Sigmoid colon (tissue), 7 donors: ENCODE data around the gene RNF166. TPM values are rescaled to one million over a fixed set of nuclear protein-coding genes. Genes with fewer than 3 reads are reported as not detected.

ENCODE experiments used
- DNase-seq: peaks from one replicate; pipeline ENCODE4 v3.0.0-alpha.2; 2019
- H3K27ac ChIP-seq, 4 donors: fragments of 200-600 bp; sonication (generic); one replicate each; pipeline ENCODE4 v1.5.1; 2016 to 2019; ENCODE audit warnings: mild to moderate bottlenecking in 1 of 4
- H3K27me3 ChIP-seq, 3 donors: fragments of 200-600 bp; sonication (generic); one replicate each; pipeline ENCODE4 v1.5.1; 2019; ENCODE audit warnings: mild to moderate bottlenecking in 1 of 3
- H3K36me3 ChIP-seq, 4 donors: fragments of 200-600 bp; sonication (generic); one replicate each; pipeline ENCODE4 v1.5.1; 2016 to 2019
- H3K4me1 ChIP-seq, 4 donors: fragments of 200-600 bp; sonication (generic); one replicate each; pipeline ENCODE4 v1.5.1; 2017 to 2019
- H3K4me3 ChIP-seq, 4 donors: fragments of 200-600 bp; sonication (generic); one replicate each; pipeline ENCODE4 v1.5.1; 2017 to 2019; ENCODE audit warnings: mild to moderate bottlenecking in 2 of 4, moderate library complexity in 1 of 4
- H3K9me3 ChIP-seq, 4 donors: fragments of 200-600 bp in 3 of 4; sonication (generic) in 3 of 4; one replicate each; pipeline versions ENCODE4 v1.5.1 to v1.6.1; 2013 to 2019
- CTCF ChIP-seq, 4 experiments: fragments of 450-650 bp in 3 of 4; fragments of 200-600 bp in 1 of 4; IDR thresholded peaks; one replicate each; pipeline ENCODE4 v1.5.1; 2016 to 2019; ENCODE audit warnings: antibody characterized with exemption in 4 of 4, mild to moderate bottlenecking in 3 of 4, moderate library complexity in 2 of 4
- EP300 ChIP-seq, 4 donors: sonication (generic); formaldehyde crosslinking; IDR thresholded peaks; one replicate each; pipeline ENCODE4 v1.6.1; 2017; ENCODE audit warnings: antibody characterized with exemption in 4 of 4
- POLR2A ChIP-seq, 2 donors: fragments of 450-650 bp; IDR thresholded peaks; one replicate each; pipeline ENCODE4 v1.6.1; 2016; ENCODE audit warnings: antibody characterized with exemption in 2 of 2, mild to moderate bottlenecking in 2 of 2, moderate library complexity in 2 of 2
- POLR2AphosphoS5 ChIP-seq, 4 donors: sonication (generic); formaldehyde crosslinking; IDR thresholded peaks; one replicate each; pipeline ENCODE4 v1.6.1; 2017; ENCODE audit warnings: antibody characterized with exemption in 4 of 4
- WGBS, 2 donors: extraction: QIAGEN DNeasy Blood & Tissue Kit; methylation state at CpG; one replicate each; pipeline ENCODE4 v1.1.7; 2013; 5-methylcytosine and 5-hydroxymethylcytosine counted together
- intact Hi-C: fragments of 100-400 bp; cut with DNase I; formaldehyde crosslinking; loops from one replicate; pipeline ENCODE4 v1.15.1; 2023
- polyA plus RNA-seq, 3 donors: library from polyadenylated mRNA; stranded (reverse); fragments of 200-250 nt; gene quantifications; one replicate each; pipeline ENCODE4 v1.2.3, GENCODE V29; 2013
- total RNA-seq, 4 donors: library from RNA; depleted of rRNA; stranded (reverse); fragments of >200 nt; gene quantifications; one replicate each; pipeline ENCODE4 v1.1.0, GENCODE V29; 2016
- donor health status: healthy with polysubstance abuse.
- donor health status: Bipolar disorder and iron deficiency.
- donor health status: healthy.

RNF166 gene
- total and polyA plus RNA-seq, 7 donors, result 5.4 to 34.8 (median 16.9) TPM

DNA sequence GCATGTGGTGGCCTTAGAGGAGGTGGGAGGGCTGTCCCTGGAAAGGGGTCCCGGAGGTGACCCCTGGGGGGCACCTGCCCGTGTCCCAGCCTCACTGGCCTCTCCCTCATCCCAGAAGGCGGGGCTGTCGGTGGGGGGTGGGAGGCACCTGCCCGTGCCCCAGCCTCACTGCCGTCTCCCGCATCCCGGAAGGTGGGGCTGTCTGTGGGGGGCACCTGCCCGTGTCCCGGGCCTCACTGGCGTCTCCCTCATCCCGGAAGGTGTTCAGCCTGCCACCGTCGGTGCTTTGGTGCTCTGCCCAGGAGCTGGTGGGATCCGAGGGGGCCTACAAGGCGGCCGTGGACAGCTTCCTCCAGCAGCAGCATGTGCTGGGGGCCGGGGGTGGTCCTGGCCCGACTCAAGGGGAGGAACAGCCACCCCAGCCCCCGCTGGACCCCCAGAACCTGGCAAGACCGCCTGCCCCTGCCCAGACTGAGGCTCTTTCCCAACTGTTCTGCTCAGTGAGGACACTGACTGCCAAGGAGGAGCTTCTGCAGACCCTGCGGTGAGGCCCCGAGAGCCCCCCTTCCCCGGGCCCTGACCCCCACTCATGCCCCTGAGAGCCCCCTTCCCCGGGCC is 6.3 kb upstream of the RNF166 start:
- H3K36me3 ChIP-seq, result peaks cover 32 to 44% (median 43%) of the 10 kb centered on the region in 4 donors
- peak overlapping the region in 2 of 4 donors; percentile 10 to 19 for H3K27ac ChIP-seq
- intact Hi-C loops, result no loop called here

GRCh38 chr16:88711750-88712340 is 5.6 kb upstream of the RNF166 start:
- no peak for TF ChIP-seq POLR2AphosphoS5 (IDR thresholded peaks at IDR 0.05)
- no peak for TF ChIP-seq EP300 (IDR thresholded peaks at IDR 0.05)
- Histone ChIP-seq H3K27ac (peak overlapping the region in 1 of 4 donors; percentile 19), H3K36me3 (peaks cover 26 to 38% (median 37%) of the 10 kb centered on the region in 4 donors), H3K9me3 (no peaks in the 10 kb centered on the region), H3K4me3 (no peak overlapping the region), H3K27me3 (no peaks in the 10 kb centered on the region), H3K4me1 (peaks cover 0 to 14% (median 11%) of the 10 kb centered on the region in 4 donors)
- no peak for DNase-seq
- WGBS, 2 donors, result 80 to 84% methylated on average over 18 of the region's 18 CpGs
- intact Hi-C loops, result no loop called here

More for the DNA sequence above, 6.3 kb upstream of the RNF166 start:
- 73 to 83% methylated on average over 25 of the region's 25 CpGs for WGBS, 2 donors
- no peak for TF ChIP-seq EP300 (IDR thresholded peaks at IDR 0.05)
- no peak for TF ChIP-seq POLR2AphosphoS5 (IDR thresholded peaks at IDR 0.05)
- no peak for TF ChIP-seq CTCF (IDR thresholded peaks at IDR 0.05)
- TF ChIP-seq POLR2A (IDR thresholded peaks at IDR 0.05), result no peak
- Histone ChIP-seq H3K27me3 (no peaks in the 10 kb centered on the region), H3K4me1 (peaks cover 0 to 8% (median 5%) of the 10 kb centered on the region in 4 donors), H3K4me3 (no peak overlapping the region), H3K9me3 (no peaks in the 10 kb centered on the region)
- DNase-seq, result no peak

DNA sequence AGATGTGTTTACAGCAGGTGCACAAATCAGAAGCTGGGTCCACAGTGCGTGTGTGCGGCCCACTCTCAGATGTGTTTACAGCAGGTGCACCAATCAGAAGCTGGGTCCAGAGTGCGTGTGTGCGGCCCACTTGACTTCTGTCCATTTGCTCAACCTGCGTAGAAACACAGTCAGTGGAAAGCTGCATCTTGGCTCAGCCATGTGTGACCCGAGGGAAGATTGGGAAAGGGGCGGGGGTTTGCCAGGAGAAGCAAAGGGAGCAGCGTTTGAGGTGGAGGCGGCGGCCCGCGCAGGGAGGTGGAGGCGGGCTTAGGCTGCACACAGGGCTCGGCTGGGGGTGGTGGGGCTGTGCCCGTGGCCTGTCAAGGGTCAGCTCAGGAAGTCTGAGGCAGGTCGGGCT is 4.3 kb upstream of the RNF166 start:
- Histone ChIP-seq H3K4me3 (no peak overlapping the region), H3K9me3 (no peaks in the 10 kb centered on the region), H3K4me1 (peaks cover 0 to 19% (median 15%) of the 10 kb centered on the region in 4 donors), H3K36me3 (peaks cover 14 to 25% (median 24%) of the 10 kb centered on the region in 4 donors), H3K27me3 (no peaks in the 10 kb centered on the region), H3K27ac (no peak overlapping the region)
- 77 to 80% methylated on average over 16 of the region's 16 CpGs for whole genome bisulfite sequencing, 2 donors
- intact Hi-C loops, result no loop called here
- no peak for DNase-seq
- no peak for TF ChIP-seq POLR2A (IDR thresholded peaks at IDR 0.05)

DNA sequence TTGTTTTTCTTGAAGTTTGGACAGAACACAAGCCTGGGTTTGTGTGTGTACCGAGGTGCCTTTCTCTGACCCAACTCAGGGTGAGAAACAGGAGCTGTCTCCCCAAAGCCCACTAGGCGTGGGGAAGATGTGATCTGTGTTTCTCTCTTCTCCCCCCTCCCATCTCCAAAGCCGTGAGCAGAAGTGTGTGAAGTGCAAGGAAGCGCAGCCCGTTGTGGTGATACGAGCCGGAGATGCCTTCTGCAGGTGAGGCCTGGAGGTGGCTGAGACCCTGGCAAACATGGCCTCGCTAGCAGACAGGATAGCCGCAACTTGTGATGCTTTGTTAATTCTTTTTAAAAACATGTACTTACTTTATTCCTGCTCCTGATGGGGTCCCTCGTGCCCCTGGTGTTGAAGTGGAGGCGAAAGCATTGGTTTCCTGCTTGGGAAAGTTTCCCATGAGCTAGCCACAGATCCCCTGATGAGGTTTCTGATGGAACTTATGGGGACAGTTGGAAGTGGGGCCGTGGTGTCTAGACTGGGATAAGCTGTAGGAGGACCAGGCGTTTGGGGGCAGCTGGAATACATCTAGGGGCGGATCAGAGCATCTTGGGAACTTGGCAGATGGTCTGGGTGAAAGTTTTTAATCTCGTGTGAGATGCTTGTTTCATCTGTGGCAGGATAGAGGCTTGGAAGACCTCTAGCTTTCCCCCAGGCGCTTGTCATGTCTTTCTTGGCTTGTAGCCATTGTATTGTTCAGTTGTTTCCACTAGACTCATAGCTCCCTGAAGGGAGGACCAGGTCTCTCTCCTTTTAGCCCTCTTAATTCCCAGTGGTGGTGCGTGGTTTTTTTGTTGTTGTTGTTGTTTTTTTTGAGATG is 988 bp upstream of the RNF166 start:
- Histone ChIP-seq H3K4me3 (peak overlapping the region; percentile 63 to 99 (median 78)), H3K36me3 (peaks cover 0 to 5% (median 0%) of the 10 kb centered on the region in 4 donors), H3K27ac (peak overlapping the region; percentile 78 to 95 (median 86)), H3K27me3 (no peaks in the 10 kb centered on the region), H3K4me1 (peaks cover 0 to 43% (median 32%) of the 10 kb centered on the region in 4 donors), H3K9me3 (no peaks in the 10 kb centered on the region)
- intact Hi-C loops, result no loop called here
- WGBS, 2 donors, result 30 to 37% methylated on average over 17 of the region's 17 CpGs
- DNase-seq, result no peak
- no peak for TF ChIP-seq CTCF (IDR thresholded peaks at IDR 0.05)

DNA sequence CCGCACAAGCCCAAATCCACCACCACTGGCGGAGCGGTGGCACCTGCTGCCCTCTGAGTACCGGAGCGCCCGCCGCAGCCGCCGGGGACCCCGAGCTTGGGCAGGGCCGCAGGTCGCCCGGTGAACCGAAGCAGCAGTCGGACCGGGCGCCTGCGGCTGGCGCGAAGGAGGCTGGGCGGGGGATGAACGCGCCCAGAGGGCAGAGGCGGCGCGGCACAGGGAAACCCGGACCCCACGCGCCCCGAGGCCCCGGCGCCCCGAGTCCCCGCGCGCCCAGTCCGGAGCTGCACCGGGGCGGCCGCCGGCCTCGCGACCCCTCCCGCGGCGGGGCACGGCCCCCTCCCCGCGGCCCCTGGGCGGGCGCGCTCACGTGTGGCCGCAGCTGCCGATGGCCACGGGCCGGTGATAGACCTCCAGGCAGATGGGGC is 393 bp downstream of the RNF166 start:
- TF ChIP-seq EP300 (IDR thresholded peaks at IDR 0.05), result no peak
- TF ChIP-seq POLR2A (IDR thresholded peaks at IDR 0.05), result no peak
- no peak for TF ChIP-seq CTCF (IDR thresholded peaks at IDR 0.05)
- Histone ChIP-seq H3K4me1 (peaks cover 0 to 54% (median 36%) of the 10 kb centered on the region in 4 donors), H3K9me3 (no peaks in the 10 kb centered on the region), H3K27me3 (no peaks in the 10 kb centered on the region), H3K27ac (peak overlapping the region; percentile 78 to 95 (median 86)), H3K4me3 (peak overlapping the region; percentile 63 to 99 (median 78)), H3K36me3 (peaks cover 0 to 6% (median 0%) of the 10 kb centered on the region in 4 donors)
- intact Hi-C loops, result no loop called here
- 1% methylated on average over 57 of the region's 57 CpGs for WGBS, 2 donors
- DNase-seq, result no peak
